HEK293 (cell line): ENCODE results near the gene SEZ6L.
A peak's percentile ranks its signal among the peaks of the same experiment; 100 is the strongest.

Experiments
- CTCF ChIA-PET: fragments of 350-600 bp; formaldehyde crosslinking; extraction: SDS; loops from one replicate; lab custom pipeline; 2021; ENCODE audit warnings: antibody characterized with exemption; lab: Yijun Ruan, JAX
- POLR2A ChIA-PET: fragments of 300-600 bp; formaldehyde crosslinking; extraction: SDS; loops from one replicate; lab custom pipeline; 2020; ENCODE audit warnings: antibody characterized with exemption, inconsistent platforms; lab: Yijun Ruan, JAX
- H3K27ac ChIP-seq: fragments of 200-500 bp; sonication (Bioruptor generic); 2 replicates; pipeline ENCODE4 v1.5.1; 2014; ENCODE audit warnings: low read depth, low read length, control low read depth, inconsistent platforms; ENCODE audit errors: extremely low read depth
- H3K36me3 ChIP-seq, 2 experiments: fragments of 200-500 bp in 1 of 2; sonication (Bioruptor generic) in 1 of 2; 1 replicate in 1 of 2; 2 replicates in 1 of 2; pipeline ENCODE4 v1.5.1; 2014 to 2017; ENCODE audit warnings: inconsistent platforms in 2 of 2, low read length in 2 of 2; ENCODE audit not compliant: control insufficient read depth in 2 of 2, insufficient read depth in 1 of 2
- H3K4me1 ChIP-seq: fragments of 200-500 bp; sonication (Bioruptor generic); 2 replicates; pipeline ENCODE4 v1.5.1; 2014; ENCODE audit warnings: mild to moderate bottlenecking, low read length, inconsistent platforms; ENCODE audit not compliant: control insufficient read depth, insufficient read depth
- H3K4me3 ChIP-seq: 2 replicates; pipeline ENCODE4 v1.5.1; 2011; ENCODE audit warnings: low read depth, mild to moderate bottlenecking, control low read depth, low read length, moderate library complexity
- H3K9me3 ChIP-seq: fragments of 200-500 bp; sonication (Bioruptor generic); 2 replicates; pipeline ENCODE4 v1.5.1; 2014; ENCODE audit warnings: low read depth, low read length, inconsistent platforms; ENCODE audit not compliant: control insufficient read depth, insufficient read depth
- GLIS2 ChIP-seq: fragments of 450-650 bp; formaldehyde crosslinking; IDR thresholded peaks from 2 replicates; pipeline ENCODE4 v1.5.1; 2016; ENCODE audit warnings: missing biosample characterization, missing genetic modification characterization
- KLF16 ChIP-seq: fragments of 450-650 bp; formaldehyde crosslinking; IDR thresholded peaks from 2 replicates; pipeline ENCODE4 v1.5.1; 2017; ENCODE audit warnings: missing biosample characterization, missing genetic modification characterization
- SP7 ChIP-seq: fragments of 450-650 bp; formaldehyde crosslinking; IDR thresholded peaks from 2 replicates; pipeline ENCODE4 v1.5.1; 2016; ENCODE audit warnings: missing biosample characterization, missing genetic modification characterization
- ZBTB48 ChIP-seq: fragments of 450-650 bp; formaldehyde crosslinking; IDR thresholded peaks from 2 replicates; pipeline ENCODE4 v1.5.1; 2016; ENCODE audit warnings: missing biosample characterization, missing genetic modification characterization
- ZFHX2 ChIP-seq: fragments of 450-650 bp; formaldehyde crosslinking; conservative IDR thresholded peaks from 2 replicates; pipeline ENCODE4 v1.5.1; 2016; ENCODE audit warnings: missing biosample characterization, missing genetic modification characterization
- ZNF114 ChIP-seq: fragments of 450-650 bp; formaldehyde crosslinking; IDR thresholded peaks from 2 replicates; pipeline ENCODE4 v1.5.0; 2017; ENCODE audit warnings: missing biosample characterization, missing genetic modification characterization
- ZNF133 ChIP-seq: fragments of 450-650 bp; formaldehyde crosslinking; IDR thresholded peaks from 2 replicates; pipeline ENCODE4 v1.5.1; 2016; ENCODE audit warnings: missing biosample characterization, missing genetic modification characterization
- ZNF426 ChIP-seq: fragments of 450-650 bp; formaldehyde crosslinking; IDR thresholded peaks from 2 replicates; pipeline ENCODE4 v1.5.1; 2017; ENCODE audit warnings: missing biosample characterization, missing genetic modification characterization, mild to moderate bottlenecking, inconsistent platforms, moderate library complexity
- ZNF521 ChIP-seq: fragments of 450-650 bp; formaldehyde crosslinking; IDR thresholded peaks from 2 replicates; pipeline ENCODE4 v1.5.1; 2017; ENCODE audit warnings: missing biosample characterization, mild to moderate bottlenecking, missing genetic modification characterization
- ZNF529 ChIP-seq: fragments of 450-650 bp; formaldehyde crosslinking; IDR thresholded peaks from 2 replicates; pipeline ENCODE4 v1.5.1; 2017; ENCODE audit warnings: missing genetic modification characterization, missing biosample characterization; ENCODE audit not compliant: insufficient replicate concordance
- ZNF600 ChIP-seq: fragments of 450-650 bp; formaldehyde crosslinking; IDR thresholded peaks from 2 replicates; pipeline ENCODE4 v1.5.1; 2016; ENCODE audit warnings: missing biosample characterization, missing genetic modification characterization
- ZNF664 ChIP-seq: fragments of 450-650 bp; formaldehyde crosslinking; IDR thresholded peaks from 2 replicates; pipeline ENCODE4 v1.5.1; 2016; ENCODE audit warnings: missing biosample characterization, missing genetic modification characterization
- ZNF777 ChIP-seq: fragments of 450-650 bp; formaldehyde crosslinking; IDR thresholded peaks from 2 replicates; pipeline ENCODE4 v1.5.1; 2017; ENCODE audit warnings: missing biosample characterization, missing genetic modification characterization, borderline replicate concordance
- ZSCAN30 ChIP-seq: fragments of 450-650 bp; IDR thresholded peaks from 2 replicates; pipeline ENCODE4 v1.5.1; 2018; ENCODE audit warnings: missing biosample characterization, mild to moderate bottlenecking, missing genetic modification characterization, moderate library complexity
- TF ChIP-seq, protein P1 (sequence below): fragments of 450-650 bp; formaldehyde crosslinking; IDR thresholded peaks from 2 replicates; pipeline ENCODE4 v1.5.1; 2016; ENCODE audit warnings: missing biosample characterization, missing genetic modification characterization
- TF ChIP-seq, protein P2 (sequence below): fragments of 450-650 bp; formaldehyde crosslinking; IDR thresholded peaks from 2 replicates; pipeline ENCODE4 v1.5.1; 2016; ENCODE audit warnings: missing biosample characterization, missing genetic modification characterization
- TF ChIP-seq, protein P3 (sequence below): fragments of 450-650 bp; formaldehyde crosslinking; IDR thresholded peaks from 2 replicates; pipeline ENCODE4 v1.5.1; 2016; ENCODE audit warnings: missing biosample characterization, missing genetic modification characterization
- TF ChIP-seq, protein P4 (sequence below): fragments of 450-650 bp; formaldehyde crosslinking; IDR thresholded peaks from 2 replicates; pipeline ENCODE4 v1.5.1; 2017; ENCODE audit warnings: missing biosample characterization, missing genetic modification characterization
- TF ChIP-seq, protein P5 (sequence below): fragments of 450-650 bp; formaldehyde crosslinking; IDR thresholded peaks from 2 replicates; pipeline ENCODE4 v1.5.1; 2016; ENCODE audit warnings: missing biosample characterization, missing genetic modification characterization
- TF ChIP-seq, protein P6 (sequence below): fragments of 450-650 bp; formaldehyde crosslinking; IDR thresholded peaks from 2 replicates; pipeline ENCODE4 v1.5.1; 2017; ENCODE audit warnings: missing biosample characterization, missing genetic modification characterization

Gene SEZ6L

DNA sequence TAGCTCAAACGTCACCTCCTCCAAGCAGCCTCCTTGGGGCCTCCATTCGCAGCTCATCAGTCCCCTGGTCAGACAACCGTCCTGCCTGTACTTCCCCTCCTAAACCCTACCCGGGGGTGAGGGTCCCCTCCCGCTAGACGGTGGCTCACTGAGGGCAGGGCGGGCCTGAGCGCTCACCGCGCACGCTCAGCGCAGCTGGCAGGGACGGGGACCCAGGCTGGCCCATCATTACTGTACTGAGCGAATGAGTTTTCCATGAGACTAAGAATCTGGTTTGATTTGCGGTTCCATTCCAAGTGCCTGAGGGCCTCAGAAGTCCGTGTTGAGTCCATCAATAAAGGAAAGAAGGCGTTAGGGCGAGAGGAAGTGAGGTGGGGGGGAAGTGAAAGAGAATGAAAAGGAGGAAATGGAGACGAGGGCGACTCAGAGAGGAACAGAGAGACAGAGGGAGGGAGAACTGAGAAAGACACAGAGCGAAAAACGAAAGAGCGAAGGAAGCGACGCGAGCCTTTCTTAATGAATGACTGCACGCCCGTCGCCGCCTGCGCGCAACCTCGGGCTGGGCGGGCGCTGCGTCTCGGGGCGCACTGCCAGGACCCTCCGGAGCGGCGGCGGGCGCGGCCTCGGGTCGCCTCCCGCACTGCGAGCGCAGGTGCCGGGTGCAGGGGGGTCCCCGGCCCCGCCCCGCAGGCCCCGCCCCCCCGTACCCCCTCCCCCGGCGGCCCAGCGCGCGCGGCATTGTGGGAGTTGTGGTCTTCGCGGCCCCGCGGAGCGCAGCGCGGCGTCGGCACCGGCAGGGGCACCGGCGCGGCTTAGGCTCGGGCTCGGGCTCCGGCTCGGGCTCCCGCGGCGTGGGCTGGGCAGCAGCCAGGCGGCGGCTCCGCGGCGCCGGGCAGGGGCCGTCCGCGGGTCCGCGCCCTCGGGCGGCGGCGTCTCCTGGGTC lies 259.5 kb downstream of the SEZ6L start, which contains the start of gene ASPHD2 (continued):
- TF ChIP-seq ZNF426 (tag by site-specific recombination): no peak
- 0 out of 2 replicates have a peak, but pooled peaks have one; percentile 5 for TF ChIP-seq ZFHX2 (tag by site-specific recombination)
- no peak for TF ChIP-seq ZNF133
- TF ChIP-seq ZNF600 (tag by site-specific recombination): 0 out of 2 replicates have a peak, but pooled peaks have one; percentile 12

DNA sequence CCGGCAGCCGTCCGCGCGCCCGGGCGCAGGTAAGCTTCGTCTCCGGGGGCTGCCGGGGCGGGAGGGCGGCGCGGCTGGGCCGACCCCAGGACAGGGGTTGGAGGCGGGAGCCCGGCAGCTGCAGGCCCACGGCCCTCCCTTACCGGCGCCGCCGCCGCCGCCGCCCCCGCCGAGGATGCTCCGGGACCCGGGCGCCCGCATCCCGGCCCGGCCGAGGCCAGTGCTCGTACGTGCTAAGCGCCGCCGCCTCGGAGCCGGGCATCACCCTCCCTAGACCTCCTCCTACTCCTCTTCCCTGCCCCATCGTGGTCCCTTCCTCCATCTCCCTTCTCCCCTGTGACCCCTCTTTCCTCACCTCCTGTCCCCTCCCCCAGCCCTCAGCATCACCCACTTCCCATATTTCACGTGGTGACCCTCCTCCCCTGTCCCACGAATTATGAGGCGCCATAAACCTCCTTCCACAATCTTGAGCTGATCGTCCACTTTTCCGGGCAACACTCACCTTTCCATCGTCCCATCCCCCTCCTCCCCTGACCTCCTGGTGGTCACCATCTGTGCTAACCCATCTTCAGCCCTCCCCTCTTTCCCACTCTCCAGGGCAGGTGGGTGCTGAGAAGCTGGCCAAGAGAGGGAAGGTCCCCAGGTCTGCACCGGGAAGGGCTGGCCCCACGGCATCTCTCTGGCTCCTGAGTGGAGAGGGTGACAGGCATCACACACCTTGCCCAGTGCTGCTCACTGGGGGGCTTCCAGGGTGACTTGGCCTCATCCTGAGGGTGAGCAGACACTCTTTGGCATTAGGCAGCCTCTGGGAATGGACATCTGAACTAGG lies 260.4 kb downstream of the SEZ6L start:
- POLR2A ChIA-PET: interaction anchor here (2.0 kb wide), 1 partner anchor 54 kb away, joined by 6 read pairs; the partner anchor contains the start of genes HPS4 and SRRD
- H3K9me3 ChIP-seq: no peaks in the 10 kb centered on the region
- peaks cover 0 to 14% of the 10 kb centered on the region in 2 experiments; a peak in 1 of 3 replicates for H3K36me3 ChIP-seq
- CTCF ChIA-PET: interaction anchor here (0.6 to 2.2 kb wide), 6 partner anchors 31 to 1198 kb away, joined by 3 to 20 read pairs (median 6); no protein-coding TSS in a partner anchor
- H3K4me3 ChIP-seq: peak overlapping the region; percentile 49
- H3K27ac ChIP-seq: no peak overlapping the region; the same call in 1 of the 2 replicates
- H3K4me1 ChIP-seq: no peaks in the 10 kb centered on the region; the same call in 1 of the 2 replicates
- TF ChIP-seq, protein P1, sequence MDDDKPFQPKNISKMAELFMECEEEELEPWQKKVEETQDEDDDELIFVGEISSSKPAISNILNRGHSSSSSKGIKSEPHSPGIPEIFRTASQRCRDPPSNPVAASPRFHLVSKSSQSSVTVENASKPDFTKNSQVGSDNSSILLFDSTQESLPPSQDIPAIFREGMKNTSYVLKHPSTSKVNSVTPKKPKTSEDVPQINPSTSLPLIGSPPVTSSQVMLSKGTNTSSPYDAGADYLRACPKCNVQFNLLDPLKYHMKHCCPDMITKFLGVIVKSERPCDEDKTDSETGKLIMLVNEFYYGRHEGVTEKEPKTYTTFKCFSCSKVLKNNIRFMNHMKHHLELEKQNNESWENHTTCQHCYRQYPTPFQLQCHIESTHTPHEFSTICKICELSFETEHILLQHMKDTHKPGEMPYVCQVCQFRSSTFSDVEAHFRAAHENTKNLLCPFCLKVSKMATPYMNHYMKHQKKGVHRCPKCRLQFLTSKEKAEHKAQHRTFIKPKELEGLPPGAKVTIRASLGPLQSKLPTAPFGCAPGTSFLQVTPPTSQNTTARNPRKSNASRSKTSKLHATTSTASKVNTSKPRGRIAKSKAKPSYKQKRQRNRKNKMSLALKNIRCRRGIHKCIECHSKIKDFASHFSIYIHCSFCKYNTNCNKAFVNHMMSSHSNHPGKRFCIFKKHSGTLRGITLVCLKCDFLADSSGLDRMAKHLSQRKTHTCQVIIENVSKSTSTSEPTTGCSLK (tag by site-specific recombination): no peak
- peak; percentile 34; the same call in 1 of the 2 replicates for TF ChIP-seq KLF16 (tag by site-specific recombination)
- TF ChIP-seq, protein P2, sequence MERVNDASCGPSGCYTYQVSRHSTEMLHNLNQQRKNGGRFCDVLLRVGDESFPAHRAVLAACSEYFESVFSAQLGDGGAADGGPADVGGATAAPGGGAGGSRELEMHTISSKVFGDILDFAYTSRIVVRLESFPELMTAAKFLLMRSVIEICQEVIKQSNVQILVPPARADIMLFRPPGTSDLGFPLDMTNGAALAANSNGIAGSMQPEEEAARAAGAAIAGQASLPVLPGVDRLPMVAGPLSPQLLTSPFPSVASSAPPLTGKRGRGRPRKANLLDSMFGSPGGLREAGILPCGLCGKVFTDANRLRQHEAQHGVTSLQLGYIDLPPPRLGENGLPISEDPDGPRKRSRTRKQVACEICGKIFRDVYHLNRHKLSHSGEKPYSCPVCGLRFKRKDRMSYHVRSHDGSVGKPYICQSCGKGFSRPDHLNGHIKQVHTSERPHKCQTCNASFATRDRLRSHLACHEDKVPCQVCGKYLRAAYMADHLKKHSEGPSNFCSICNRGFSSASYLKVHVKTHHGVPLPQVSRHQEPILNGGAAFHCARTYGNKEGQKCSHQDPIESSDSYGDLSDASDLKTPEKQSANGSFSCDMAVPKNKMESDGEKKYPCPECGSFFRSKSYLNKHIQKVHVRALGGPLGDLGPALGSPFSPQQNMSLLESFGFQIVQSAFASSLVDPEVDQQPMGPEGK (tag by site-specific recombination): peak; percentile 63
- TF ChIP-seq, protein P3, sequence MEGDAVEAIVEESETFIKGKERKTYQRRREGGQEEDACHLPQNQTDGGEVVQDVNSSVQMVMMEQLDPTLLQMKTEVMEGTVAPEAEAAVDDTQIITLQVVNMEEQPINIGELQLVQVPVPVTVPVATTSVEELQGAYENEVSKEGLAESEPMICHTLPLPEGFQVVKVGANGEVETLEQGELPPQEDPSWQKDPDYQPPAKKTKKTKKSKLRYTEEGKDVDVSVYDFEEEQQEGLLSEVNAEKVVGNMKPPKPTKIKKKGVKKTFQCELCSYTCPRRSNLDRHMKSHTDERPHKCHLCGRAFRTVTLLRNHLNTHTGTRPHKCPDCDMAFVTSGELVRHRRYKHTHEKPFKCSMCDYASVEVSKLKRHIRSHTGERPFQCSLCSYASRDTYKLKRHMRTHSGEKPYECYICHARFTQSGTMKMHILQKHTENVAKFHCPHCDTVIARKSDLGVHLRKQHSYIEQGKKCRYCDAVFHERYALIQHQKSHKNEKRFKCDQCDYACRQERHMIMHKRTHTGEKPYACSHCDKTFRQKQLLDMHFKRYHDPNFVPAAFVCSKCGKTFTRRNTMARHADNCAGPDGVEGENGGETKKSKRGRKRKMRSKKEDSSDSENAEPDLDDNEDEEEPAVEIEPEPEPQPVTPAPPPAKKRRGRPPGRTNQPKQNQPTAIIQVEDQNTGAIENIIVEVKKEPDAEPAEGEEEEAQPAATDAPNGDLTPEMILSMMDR (tag by site-specific recombination): peak; percentile 11; the same call in 1 of the 2 replicates
- no peak for TF ChIP-seq ZNF529 (tag by site-specific recombination)
- TF ChIP-seq, protein P4, sequence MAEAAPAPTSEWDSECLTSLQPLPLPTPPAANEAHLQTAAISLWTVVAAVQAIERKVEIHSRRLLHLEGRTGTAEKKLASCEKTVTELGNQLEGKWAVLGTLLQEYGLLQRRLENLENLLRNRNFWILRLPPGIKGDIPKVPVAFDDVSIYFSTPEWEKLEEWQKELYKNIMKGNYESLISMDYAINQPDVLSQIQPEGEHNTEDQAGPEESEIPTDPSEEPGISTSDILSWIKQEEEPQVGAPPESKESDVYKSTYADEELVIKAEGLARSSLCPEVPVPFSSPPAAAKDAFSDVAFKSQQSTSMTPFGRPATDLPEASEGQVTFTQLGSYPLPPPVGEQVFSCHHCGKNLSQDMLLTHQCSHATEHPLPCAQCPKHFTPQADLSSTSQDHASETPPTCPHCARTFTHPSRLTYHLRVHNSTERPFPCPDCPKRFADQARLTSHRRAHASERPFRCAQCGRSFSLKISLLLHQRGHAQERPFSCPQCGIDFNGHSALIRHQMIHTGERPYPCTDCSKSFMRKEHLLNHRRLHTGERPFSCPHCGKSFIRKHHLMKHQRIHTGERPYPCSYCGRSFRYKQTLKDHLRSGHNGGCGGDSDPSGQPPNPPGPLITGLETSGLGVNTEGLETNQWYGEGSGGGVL (tag by site-specific recombination): peak; percentile 44
- TF ChIP-seq, protein P5, sequence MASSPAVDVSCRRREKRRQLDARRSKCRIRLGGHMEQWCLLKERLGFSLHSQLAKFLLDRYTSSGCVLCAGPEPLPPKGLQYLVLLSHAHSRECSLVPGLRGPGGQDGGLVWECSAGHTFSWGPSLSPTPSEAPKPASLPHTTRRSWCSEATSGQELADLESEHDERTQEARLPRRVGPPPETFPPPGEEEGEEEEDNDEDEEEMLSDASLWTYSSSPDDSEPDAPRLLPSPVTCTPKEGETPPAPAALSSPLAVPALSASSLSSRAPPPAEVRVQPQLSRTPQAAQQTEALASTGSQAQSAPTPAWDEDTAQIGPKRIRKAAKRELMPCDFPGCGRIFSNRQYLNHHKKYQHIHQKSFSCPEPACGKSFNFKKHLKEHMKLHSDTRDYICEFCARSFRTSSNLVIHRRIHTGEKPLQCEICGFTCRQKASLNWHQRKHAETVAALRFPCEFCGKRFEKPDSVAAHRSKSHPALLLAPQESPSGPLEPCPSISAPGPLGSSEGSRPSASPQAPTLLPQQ (tag by site-specific recombination): peak; percentile 33; the same call in 1 of the 2 replicates
- no peak for TF ChIP-seq SP7
- no peak for TF ChIP-seq ZSCAN30 (tag by site-specific recombination)
- TF ChIP-seq ZNF114: no peak
- TF ChIP-seq ZNF777 (tag by site-specific recombination): peak; percentile 52; the same call in 1 of the 2 replicates
- no peak for TF ChIP-seq ZNF521 (tag by site-specific recombination)
- TF ChIP-seq, protein P6, sequence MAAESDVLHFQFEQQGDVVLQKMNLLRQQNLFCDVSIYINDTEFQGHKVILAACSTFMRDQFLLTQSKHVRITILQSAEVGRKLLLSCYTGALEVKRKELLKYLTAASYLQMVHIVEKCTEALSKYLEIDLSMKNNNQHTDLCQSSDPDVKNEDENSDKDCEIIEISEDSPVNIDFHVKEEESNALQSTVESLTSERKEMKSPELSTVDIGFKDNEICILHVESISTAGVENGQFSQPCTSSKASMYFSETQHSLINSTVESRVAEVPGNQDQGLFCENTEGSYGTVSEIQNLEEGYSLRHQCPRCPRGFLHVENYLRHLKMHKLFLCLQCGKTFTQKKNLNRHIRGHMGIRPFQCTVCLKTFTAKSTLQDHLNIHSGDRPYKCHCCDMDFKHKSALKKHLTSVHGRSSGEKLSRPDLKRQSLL (tag by site-specific recombination): no peak
- TF ChIP-seq GLIS2 (tag by site-specific recombination): 0 out of 2 replicates have a peak, but pooled peaks have one; percentile 16
- peak; percentile 62; the same call in 1 of the 2 replicates for TF ChIP-seq ZBTB48 (tag by site-specific recombination)
- TF ChIP-seq ZNF664 (tag by site-specific recombination): no peak
